DOHH2 (cell line): ENCODE measurements around the gene FIGN.

Experiments
- H3F3A ChIP-seq: fragments of 200-600 bp; sonication (generic), shearing (Covaris generic); 2 replicates; pipeline ENCODE4 v1.6.0; 2016; ENCODE audit warnings: antibody characterized with exemption, mild to moderate bottlenecking; ENCODE audit not compliant: control insufficient read depth, insufficient read depth
- H3K27ac ChIP-seq: fragments of 200-600 bp; sonication (generic); 2 replicates; pipeline ENCODE4 v1.5.1; 2014; ENCODE audit warnings: low read depth, mild to moderate bottlenecking, low read length, moderate library complexity
- H3K27me3 ChIP-seq: fragments of 200-600 bp; sonication (generic); 2 replicates; pipeline ENCODE4 v1.6.1; 2014; ENCODE audit warnings: mild to moderate bottlenecking, low read length, mixed read lengths; ENCODE audit not compliant: control insufficient read depth
- H3K36me3 ChIP-seq: fragments of 200-600 bp; sonication (generic); 2 replicates; pipeline ENCODE4 v1.6.1; 2014; ENCODE audit warnings: mild to moderate bottlenecking, low read length, moderate library complexity, mixed read lengths; ENCODE audit not compliant: control insufficient read depth
- H3K4me1 ChIP-seq: fragments of 200-600 bp; sonication (generic); 2 replicates; pipeline ENCODE4 v1.6.1; 2014; ENCODE audit warnings: mild to moderate bottlenecking, low read length, mixed read lengths; ENCODE audit not compliant: control insufficient read depth
- H3K4me2 ChIP-seq: fragments of 200-600 bp; sonication (generic); 2 replicates; pipeline ENCODE4 v1.6.0; 2014; ENCODE audit warnings: mild to moderate bottlenecking, low read length, moderate library complexity
- H3K4me3 ChIP-seq: fragments of 200-600 bp; sonication (generic); 2 replicates; pipeline ENCODE4 v1.5.1; 2014; ENCODE audit warnings: mild to moderate bottlenecking, low read length, mixed read lengths
- H3K79me2 ChIP-seq: fragments of 200-600 bp; sonication (generic); 2 replicates; pipeline ENCODE4 v1.6.1; 2014; ENCODE audit warnings: mild to moderate bottlenecking, low read length, mixed read lengths; ENCODE audit not compliant: control insufficient read depth
- H3K9me2 ChIP-seq: fragments of 200-600 bp; sonication (generic); replicated peaks from 2 replicates; pipeline ENCODE4 v1.6.1; 2014; ENCODE audit warnings: mild to moderate bottlenecking, low read length, mixed read lengths; ENCODE audit not compliant: control insufficient read depth
- H3K9me3 ChIP-seq: fragments of 200-600 bp; sonication (generic); 2 replicates; pipeline ENCODE4 v1.6.1; 2014; ENCODE audit warnings: antibody characterized with exemption, low read length, mixed read lengths; ENCODE audit not compliant: control insufficient read depth, insufficient read depth
- H4K20me1 ChIP-seq: fragments of 200-600 bp; sonication (generic); 2 replicates; pipeline ENCODE4 v1.6.0; 2014; ENCODE audit warnings: low read depth, mild to moderate bottlenecking, antibody characterized with exemption, low read length, moderate library complexity; ENCODE audit not compliant: control insufficient read depth, insufficient read depth
- CTCF ChIP-seq: fragments of 200-600 bp; sonication (generic); IDR thresholded peaks from one replicate; pipeline ENCODE4 v1.5.1; 2014; ENCODE audit warnings: antibody characterized with exemption, mild to moderate bottlenecking, low read depth, low read length; ENCODE audit not compliant: poor library complexity, severe bottlenecking
- EZH2phosphoT487 ChIP-seq: fragments of 200-600 bp; sonication (generic); IDR thresholded peaks from 2 replicates; pipeline ENCODE4 v1.6.1; 2017; ENCODE audit warnings: borderline replicate concordance, mild to moderate bottlenecking, antibody characterized with exemption, low read length, moderate library complexity, mixed read lengths

FIGN gene

GRCh38 chr2:163613266-163613731 lies 122.5 kb downstream of the FIGN start:
- Histone ChIP-seq H3K79me2 (no peaks in the 10 kb centered on the region), H3K4me2 (no peak overlapping the region), H3K27me3 (no peaks in the 10 kb centered on the region), H3K4me3 (no peak overlapping the region), H4K20me1 (no peaks in the 10 kb centered on the region), H3K36me3 (no peaks in the 10 kb centered on the region), H3K9me2 (no peaks in the 10 kb centered on the region), H3K27ac (no peak overlapping the region), H3F3A (no peaks in the 10 kb centered on the region), H3K9me3 (no peaks in the 10 kb centered on the region), H3K4me1 (no peaks in the 10 kb centered on the region)
- TF ChIP-seq CTCF (no peak), EZH2phosphoT487 (no peak)

GRCh38 chr2:163612332-163612731 lies 123.5 kb downstream of the FIGN start:
- TF ChIP-seq CTCF = no peak
- no peak for TF ChIP-seq EZH2phosphoT487
- Histone ChIP-seq H3K4me2 (no peak overlapping the region), H3K4me3 (no peak overlapping the region)

GRCh38 chr2:163611557-163611906 lies 124.3 kb downstream of the FIGN start:
- no peak overlapping the region for H3K4me3 ChIP-seq
- H3K4me2 ChIP-seq = no peak overlapping the region
- no peaks in the 10 kb centered on the region for H3K4me1 ChIP-seq
- no peaks in the 10 kb centered on the region for H3F3A ChIP-seq
- H3K27ac ChIP-seq = no peak overlapping the region
- H3K9me3 ChIP-seq = no peaks in the 10 kb centered on the region
- H3K36me3 ChIP-seq = no peaks in the 10 kb centered on the region
- H3K9me2 ChIP-seq = no peaks in the 10 kb centered on the region
- TF ChIP-seq EZH2phosphoT487 (no peak), CTCF (no peak)
- no peaks in the 10 kb centered on the region for H3K27me3 ChIP-seq
- no peaks in the 10 kb centered on the region for H3K79me2 ChIP-seq
- H4K20me1 ChIP-seq = no peaks in the 10 kb centered on the region

More at GRCh38 chr2:163612332-163612731, 123.5 kb downstream of the FIGN start:
- H3K27ac ChIP-seq = no peak overlapping the region
- H3K9me3 ChIP-seq = no peaks in the 10 kb centered on the region
- no peaks in the 10 kb centered on the region for H3K36me3 ChIP-seq
- H3K79me2 ChIP-seq = no peaks in the 10 kb centered on the region
- no peaks in the 10 kb centered on the region for H3K9me2 ChIP-seq
- no peaks in the 10 kb centered on the region for H3K4me1 ChIP-seq
- H3K27me3 ChIP-seq = no peaks in the 10 kb centered on the region
- no peaks in the 10 kb centered on the region for H3F3A ChIP-seq
- H4K20me1 ChIP-seq = no peaks in the 10 kb centered on the region
